Caco-2 (cell line): ENCODE data around the gene JAG2. TPM values are rescaled to one million over a fixed set of nuclear protein-coding genes. Genes with fewer than 3 reads are reported as not detected.

ENCODE experiments used
- BruUV-seq: library from RNA; stranded (reverse); fragments of 400-500 nt; replicated peaks from 2 replicates; lab custom pipeline; 2021; lab: Mats Ljungman, UMichigan
- CTCF ChIA-PET: fragments of 300-600 bp; sonication (Branson Sonifier 250); formaldehyde crosslinking; loops from one replicate; lab custom pipeline; 2022; ENCODE audit warnings: antibody characterized with exemption; lab: Charles Lee
- POLR2A ChIA-PET: fragments of 300-600 bp; sonication (Branson Sonifier 250); formaldehyde crosslinking; loops from one replicate; lab custom pipeline; 2022; ENCODE audit warnings: antibody characterized with exemption; lab: Charles Lee
- DNase-seq, 2 experiments: peaks; one replicate each; pipeline versions ENCODE4 v3.0.0 to v3.0.0-alpha.2; 2020 to 2022
- H3K27me3 ChIP-seq: replicated peaks from 2 replicates; pipeline ENCODE4 v1.6.0; 2011; ENCODE audit warnings: low read length; ENCODE audit not compliant: control insufficient read depth, insufficient read depth
- H3K36me3 ChIP-seq: 2 replicates; pipeline ENCODE4 v1.5.1; 2011; ENCODE audit warnings: low read length; ENCODE audit not compliant: control insufficient read depth, insufficient read depth
- H3K4me1 ChIP-seq: fragments of 250-450 bp; sonication (Bioruptor Pico); 2 replicates; pipeline ENCODE4 v1.5.1; 2020; ENCODE audit warnings: mild to moderate bottlenecking
- H3K4me3 ChIP-seq: 2 replicates; pipeline ENCODE4 v1.5.1; 2011; ENCODE audit warnings: low read depth, mild to moderate bottlenecking, control low read depth, low read length
- H3K9me3 ChIP-seq: fragments of 250-450 bp; sonication (Bioruptor Pico); 2 replicates; pipeline ENCODE4 v1.5.1; 2020; ENCODE audit warnings: mild to moderate bottlenecking, moderate library complexity
- H3K27ac Mint-ChIP-seq: one replicate; pipeline ENCODE4 v1.8.0; 2022; ENCODE audit warnings: mixed read lengths; ENCODE audit not compliant: unreplicated experiment
- H3K27me3 Mint-ChIP-seq: one replicate; pipeline ENCODE4 v1.8.0; 2022; ENCODE audit warnings: mixed read lengths; ENCODE audit not compliant: insufficient read depth, unreplicated experiment
- H3K36me3 Mint-ChIP-seq: one replicate; pipeline ENCODE4 v1.8.0; 2022; ENCODE audit warnings: mild to moderate bottlenecking, mixed read lengths; ENCODE audit not compliant: insufficient read depth, unreplicated experiment
- H3K4me1 Mint-ChIP-seq: one replicate; pipeline ENCODE4 v1.8.0; 2022; ENCODE audit warnings: low read depth, mixed read lengths; ENCODE audit not compliant: unreplicated experiment
- H3K4me3 Mint-ChIP-seq: one replicate; pipeline ENCODE4 v1.8.0; 2022; ENCODE audit warnings: mild to moderate bottlenecking, moderate library complexity, mixed read lengths; ENCODE audit not compliant: unreplicated experiment
- H3K9me3 Mint-ChIP-seq: one replicate; pipeline ENCODE4 v1.8.0; 2022; ENCODE audit warnings: mixed read lengths; ENCODE audit not compliant: unreplicated experiment
- CTCF ChIP-seq, 2 experiments: fragments of 200-600 bp in 1 of 2; IDR thresholded peaks; 1 replicate in 1 of 2; 2 replicates in 1 of 2; pipeline versions ENCODE4 v1.5.1 to v1.8.0; 2011 to 2022; ENCODE audit warnings: antibody characterized with exemption in 1 of 2, control low read depth in 1 of 2, inconsistent platforms in 1 of 2, low read depth in 1 of 2, low read length in 1 of 2, mild to moderate bottlenecking in 1 of 2, moderate library complexity in 1 of 2; ENCODE audit not compliant: insufficient read depth in 1 of 2, severe bottlenecking in 1 of 2, unreplicated experiment in 1 of 2
- intact Hi-C: fragments of 100-400 bp; cut with micrococcal nuclease; formaldehyde crosslinking; loops from one replicate; pipeline ENCODE4 v1.10.0; 2022; ENCODE audit not compliant: unreplicated experiment
- total RNA-seq: library from RNA; stranded (reverse); gene quantifications from 2 replicates; pipeline ENCODE4 v1.2.3, GENCODE V29; 2022

Gene JAG2
- total RNA-seq, 1 experiment from 2014 or later = 43.0 TPM

GRCh38 chr14:105200074-105200473 lies 31.5 kb upstream of the JAG2 start:
- Histone ChIP-seq H3K4me1 (0 out of 2 replicates have a peak, but pooled peaks cover 5% of the 10 kb centered on the region), H3K4me3 (no peak overlapping the region), H3K27me3 (no peaks in the 10 kb centered on the region), H3K36me3 (no peaks in the 10 kb centered on the region), H3K9me3 (no peaks in the 10 kb centered on the region)
- CTCF ChIA-PET = interaction anchor here (0.5 to 0.7 kb wide), 2 partner anchors 9 to 28 kb away, joined by 3 read pairs; no protein-coding TSS in a partner anchor
- BruUV-seq = no TSS peak
- intact Hi-C loops = no loop called here
- TF ChIP-seq CTCF (IDR thresholded peaks at IDR 0.05; ENCODE audit: insufficient read depth in 1 of 2, low read depth in 1 of 2, low read length in 1 of 2, severe bottlenecking in 1 of 2, unreplicated experiment in 1 of 2) = no peak
- Mint-ChIP-seq H3K36me3 (peaks cover 34% of the 10 kb centered on the region), H3K4me1 (peaks cover 6% of the 10 kb centered on the region), H3K27me3 (peaks cover 4% of the 10 kb centered on the region), H3K27ac (no peak overlapping the region), H3K9me3 (no peaks in the 10 kb centered on the region), H3K4me3 (no peak overlapping the region)
- no peak for DNase-seq
- POLR2A ChIA-PET = no interaction called here

GRCh38 chr14:105199093-105199492 lies 30.5 kb upstream of the JAG2 start:
- no peaks in the 10 kb centered on the region for H3K27me3 ChIP-seq
- H3K4me3 ChIP-seq = no peak overlapping the region
- intact Hi-C loops = no loop called here
- Mint-ChIP-seq H3K27ac (no peak overlapping the region), H3K27me3 (peaks cover 10% of the 10 kb centered on the region), H3K36me3 (peaks cover 27% of the 10 kb centered on the region), H3K9me3 (no peaks in the 10 kb centered on the region), H3K4me3 (no peak overlapping the region), H3K4me1 (peaks cover 6% of the 10 kb centered on the region)
- ChIA-PET CTCF (no interaction called here), POLR2A (no interaction called here)
- H3K9me3 ChIP-seq = no peaks in the 10 kb centered on the region
- DNase-seq = no peak
- no TSS peak for BruUV-seq
- no peak for TF ChIP-seq CTCF (IDR thresholded peaks at IDR 0.05; ENCODE audit: insufficient read depth in 1 of 2, low read depth in 1 of 2, low read length in 1 of 2, severe bottlenecking in 1 of 2, unreplicated experiment in 1 of 2)
- H3K4me1 ChIP-seq = 0 out of 2 replicates have a peak, but pooled peaks cover 5% of the 10 kb centered on the region
- H3K36me3 ChIP-seq = no peaks in the 10 kb centered on the region

GRCh38 chr14:105198588-105198987 lies 30.0 kb upstream of the JAG2 start:
- intact Hi-C loops = no loop called here
- Mint-ChIP-seq H3K36me3 (peaks cover 24% of the 10 kb centered on the region), H3K4me1 (peaks cover 6% of the 10 kb centered on the region), H3K27ac (no peak overlapping the region), H3K9me3 (no peaks in the 10 kb centered on the region), H3K4me3 (no peak overlapping the region), H3K27me3 (peaks cover 11% of the 10 kb centered on the region)
- ChIA-PET CTCF (no interaction called here), POLR2A (no interaction called here)
- Histone ChIP-seq H3K36me3 (no peaks in the 10 kb centered on the region), H3K27me3 (no peaks in the 10 kb centered on the region), H3K4me3 (no peak overlapping the region), H3K4me1 (0 out of 2 replicates have a peak, but pooled peaks cover 5% of the 10 kb centered on the region), H3K9me3 (no peaks in the 10 kb centered on the region)
- TF ChIP-seq CTCF (IDR thresholded peaks at IDR 0.05; ENCODE audit: insufficient read depth in 1 of 2, low read depth in 1 of 2, low read length in 1 of 2, severe bottlenecking in 1 of 2, unreplicated experiment in 1 of 2) = no peak
- DNase-seq = no peak
- BruUV-seq = no TSS peak
